Endodermal cell (in vitro differentiated cells): ENCODE measurements around the gene CERS5. TPM values are rescaled to one million over a fixed set of nuclear protein-coding genes. Genes with fewer than 3 reads are reported as not detected.

Source experiments
- DNase-seq: peaks from one replicate; pipeline ENCODE4 v3.0.0-alpha.2; 2017
- H3K27ac ChIP-seq: 2 replicates; pipeline ENCODE4 v1.5.1; 2013; ENCODE audit warnings: mild to moderate bottlenecking, low read depth, low read length, moderate library complexity
- H3K27me3 ChIP-seq: 2 replicates; pipeline ENCODE4 v1.6.1; 2013; ENCODE audit warnings: mild to moderate bottlenecking, low read length, moderate library complexity; ENCODE audit not compliant: insufficient read depth, control insufficient read depth, poor library complexity, severe bottlenecking
- H3K36me3 ChIP-seq: 2 replicates; pipeline ENCODE4 v1.7.0; 2013; ENCODE audit warnings: mild to moderate bottlenecking, low read length, moderate library complexity; ENCODE audit not compliant: control insufficient read depth, insufficient read depth
- H3K4me1 ChIP-seq: one replicate; pipeline ENCODE4 v1.7.0; 2013; ENCODE audit warnings: low read length; ENCODE audit not compliant: control insufficient read depth, insufficient read depth
- H3K4me3 ChIP-seq: 2 replicates; pipeline ENCODE4 v1.5.1; 2013; ENCODE audit warnings: mild to moderate bottlenecking, low read length, moderate library complexity
- H3K9ac ChIP-seq: 2 replicates; pipeline ENCODE4 v1.6.1; 2013; ENCODE audit warnings: mild to moderate bottlenecking, low read length, moderate library complexity; ENCODE audit not compliant: poor library complexity, severe bottlenecking; ENCODE audit errors: extremely low read depth
- H3K9me3 ChIP-seq: 2 replicates; pipeline ENCODE4 v1.6.1; 2013; ENCODE audit warnings: mild to moderate bottlenecking, low read length, moderate library complexity; ENCODE audit not compliant: control insufficient read depth
- H3K27ac Mint-ChIP-seq: 2 replicates; pipeline ENCODE4 v1.8.0; 2020; ENCODE audit warnings: mixed read lengths
- H3K27me3 Mint-ChIP-seq: 2 replicates; pipeline ENCODE4 v1.8.0; 2021; ENCODE audit warnings: mild to moderate bottlenecking, mixed read lengths; ENCODE audit not compliant: insufficient read depth
- H3K36me3 Mint-ChIP-seq: 2 replicates; pipeline ENCODE4 v1.8.0; 2020; ENCODE audit warnings: low read depth, mixed read lengths
- H3K4me1 Mint-ChIP-seq: 2 replicates; pipeline ENCODE4 v1.8.0; 2020; ENCODE audit warnings: mixed read lengths
- H3K4me3 Mint-ChIP-seq: 2 replicates; pipeline ENCODE4 v1.8.0; 2020; ENCODE audit warnings: mild to moderate bottlenecking, moderate library complexity, mixed read lengths
- H3K9me3 Mint-ChIP-seq: 2 replicates; pipeline ENCODE4 v1.8.0; 2020; ENCODE audit warnings: mild to moderate bottlenecking, mixed read lengths
- WGBS, 2 experiments: methylation state at CpG; one replicate each; pipeline versions ENCODE4 v1.1.5 to v1.1.7; 2013; ENCODE audit warnings: missing lambda C conversion rate in 2 of 2, mixed read lengths in 1 of 2; ENCODE audit not compliant: insufficient coverage in 1 of 2, insufficient read length in 1 of 2; 5-methylcytosine and 5-hydroxymethylcytosine counted together
- total RNA-seq, 2 donors: library from RNA; stranded (reverse); fragmentation: NEBNext Ultra II Directional in 1 of 2; extraction: Animal tissue kit (Norgen Biotek cat#: 25700) in 1 of 2; gene quantifications; 2 replicates in 1 of 2; 3 replicates in 1 of 2; pipeline ENCODE4 v1.2.1, GENCODE V29; 2021
- TF ChIP-seq, protein P1 (sequence below): fragments of 200-600 bp; sonication (generic); conservative IDR thresholded peaks from 2 replicates; pipeline ENCODE4 v1.5.0; 2021; ENCODE audit warnings: antibody characterized with exemption, mild to moderate bottlenecking

CERS5 gene
- total RNA-seq, 2 donors from 2014 or later, result 59.7 to 65.5 TPM

- H3K27me3 ChIP-seq, result no peaks in the 10 kb centered on the region
- H3K27me3 Mint-ChIP-seq, result peaks cover 5% of the 10 kb centered on the region
- no peak overlapping the region for H3K4me3 Mint-ChIP-seq
- no peak overlapping the region for H3K4me3 ChIP-seq
- no peak overlapping the region for H3K27ac Mint-ChIP-seq
- no peak overlapping the region for H3K27ac ChIP-seq
- no peaks in the 10 kb centered on the region for H3K9me3 ChIP-seq
- H3K4me1 Mint-ChIP-seq, result peaks cover 24% of the 10 kb centered on the region
- TF ChIP-seq, protein P1, sequence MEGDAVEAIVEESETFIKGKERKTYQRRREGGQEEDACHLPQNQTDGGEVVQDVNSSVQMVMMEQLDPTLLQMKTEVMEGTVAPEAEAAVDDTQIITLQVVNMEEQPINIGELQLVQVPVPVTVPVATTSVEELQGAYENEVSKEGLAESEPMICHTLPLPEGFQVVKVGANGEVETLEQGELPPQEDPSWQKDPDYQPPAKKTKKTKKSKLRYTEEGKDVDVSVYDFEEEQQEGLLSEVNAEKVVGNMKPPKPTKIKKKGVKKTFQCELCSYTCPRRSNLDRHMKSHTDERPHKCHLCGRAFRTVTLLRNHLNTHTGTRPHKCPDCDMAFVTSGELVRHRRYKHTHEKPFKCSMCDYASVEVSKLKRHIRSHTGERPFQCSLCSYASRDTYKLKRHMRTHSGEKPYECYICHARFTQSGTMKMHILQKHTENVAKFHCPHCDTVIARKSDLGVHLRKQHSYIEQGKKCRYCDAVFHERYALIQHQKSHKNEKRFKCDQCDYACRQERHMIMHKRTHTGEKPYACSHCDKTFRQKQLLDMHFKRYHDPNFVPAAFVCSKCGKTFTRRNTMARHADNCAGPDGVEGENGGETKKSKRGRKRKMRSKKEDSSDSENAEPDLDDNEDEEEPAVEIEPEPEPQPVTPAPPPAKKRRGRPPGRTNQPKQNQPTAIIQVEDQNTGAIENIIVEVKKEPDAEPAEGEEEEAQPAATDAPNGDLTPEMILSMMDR, result no peak
- H3K4me1 ChIP-seq, result peaks cover 18% of the 10 kb centered on the region
- WGBS, 2 experiments, result 83 to 85% methylated on average over 3 of the region's 3 CpGs
- no peak overlapping the region for H3K9ac ChIP-seq
- no peaks in the 10 kb centered on the region for H3K9me3 Mint-ChIP-seq
- H3K36me3 Mint-ChIP-seq, result peaks cover 4% of the 10 kb centered on the region
- no peak for DNase-seq
- H3K36me3 ChIP-seq, result peaks cover 8% of the 10 kb centered on the region
Observed at GRCh38 chr12:50106907-50107306, 60.3 kb downstream of the CERS5 start.

DNA sequence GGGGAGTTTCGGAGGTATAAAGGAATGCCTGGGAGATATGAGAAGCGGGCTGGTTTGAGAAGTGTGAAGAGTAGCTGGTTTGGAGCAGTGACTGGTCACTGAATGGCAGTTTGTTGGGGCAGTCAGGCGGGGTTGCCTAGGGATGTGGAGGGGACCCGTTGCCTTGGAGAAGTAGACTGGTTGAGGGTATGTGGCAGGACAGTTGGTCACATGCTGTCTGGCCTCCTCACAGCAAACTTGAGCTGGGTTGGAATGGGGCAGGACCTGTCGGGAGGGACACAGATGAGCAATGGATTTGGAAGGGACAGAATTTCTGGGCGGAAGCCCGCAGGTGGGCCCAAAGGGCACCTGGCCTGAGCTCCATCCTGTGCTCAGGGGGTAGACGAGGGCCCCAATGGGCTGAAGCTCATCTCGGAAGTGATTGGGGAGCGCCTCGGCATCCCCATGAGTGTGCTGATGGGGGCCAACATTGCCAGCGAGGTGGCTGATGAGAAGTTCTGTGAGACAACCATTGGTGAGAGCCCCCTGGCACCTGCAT is 61.2 kb downstream of the CERS5 start:
- Mint-ChIP-seq H3K4me1 (peaks cover 26% of the 10 kb centered on the region), H3K36me3 (peaks cover 10% of the 10 kb centered on the region), H3K4me3 (no peak overlapping the region), H3K27ac (no peak overlapping the region), H3K27me3 (peaks cover 5% of the 10 kb centered on the region), H3K9me3 (no peaks in the 10 kb centered on the region)
- Histone ChIP-seq H3K27ac (no peak overlapping the region), H3K4me3 (no peak overlapping the region), H3K27me3 (no peaks in the 10 kb centered on the region), H3K4me1 (peaks cover 15% of the 10 kb centered on the region), H3K9ac (no peak overlapping the region), H3K36me3 (peaks cover 11% of the 10 kb centered on the region), H3K9me3 (no peaks in the 10 kb centered on the region)
- WGBS, 2 experiments, result 95 to 96% methylated on average over 7 to 12 of the region's 12 CpGs
- no peak for DNase-seq
- TF ChIP-seq, protein P1, result no peak

GRCh38 chr12:50104417-50105366 is 62.5 kb downstream of the CERS5 start:
- DNase-seq, result no peak
- peaks cover 3% of the 10 kb centered on the region for H3K4me1 ChIP-seq
- Mint-ChIP-seq H3K4me3 (no peak overlapping the region), H3K27me3 (peaks cover 5% of the 10 kb centered on the region), H3K9me3 (no peaks in the 10 kb centered on the region), H3K27ac (no peak overlapping the region), H3K4me1 (peaks cover 17% of the 10 kb centered on the region), H3K36me3 (peaks cover 20% of the 10 kb centered on the region)
- H3K9ac ChIP-seq, result no peak overlapping the region
- WGBS, 2 experiments, result 89 to 92% methylated on average over 2 to 14 of the region's 14 CpGs
- no peaks in the 10 kb centered on the region for H3K27me3 ChIP-seq
- no peak overlapping the region for H3K4me3 ChIP-seq
- no peak overlapping the region for H3K27ac ChIP-seq
- H3K36me3 ChIP-seq, result peaks cover 17% of the 10 kb centered on the region
- H3K9me3 ChIP-seq, result no peaks in the 10 kb centered on the region
- TF ChIP-seq, protein P1, result no peak
